IMR-90 (cell line): ENCODE results near the gene OR2M5. TPM values are rescaled to one million over a fixed set of nuclear protein-coding genes. Genes with fewer than 3 reads are reported as not detected.

Source experiments
- ATAC-seq: fragments of 200-7000 bp; cut with Tn5 transposase; 2 replicates; pipeline ENCODE4 v1.9.1; 2020; ENCODE audit warnings: low read depth, mild to moderate bottlenecking, moderate library complexity
- BruUV-seq: library from RNA; stranded (reverse); fragments of 400-500 nt; replicated peaks from 2 replicates; lab custom pipeline; 2021; lab: Mats Ljungman, UMichigan
- CTCF ChIA-PET: fragments of 300-600 bp; formaldehyde crosslinking; extraction: SDS; loops from one replicate; lab custom pipeline; 2021; ENCODE audit warnings: antibody characterized with exemption; lab: Yijun Ruan, JAX
- POLR2A ChIA-PET: fragments of 300-600 bp; sonication (Branson Sonifier 250); formaldehyde crosslinking; loops from one replicate; lab custom pipeline; 2022; ENCODE audit warnings: antibody characterized with exemption; ENCODE audit not compliant: unreplicated experiment; lab: Charles Lee
- DNase-seq: peaks from one replicate; pipeline ENCODE4 v3.0.0; 2013
- H2AFZ ChIP-seq: replicated peaks from 2 replicates; pipeline ENCODE3; 2013; ENCODE audit warnings: low read length, mild to moderate bottlenecking; ENCODE audit not compliant: poor library complexity
- H2AK5ac ChIP-seq: 2 replicates; pipeline ENCODE4 v1.6.1; 2013; ENCODE audit warnings: low read depth, low read length, inconsistent platforms
- H2AK9ac ChIP-seq: replicated peaks from 2 replicates; pipeline ENCODE3; 2013; ENCODE audit warnings: mild to moderate bottlenecking, low read depth, low read length, moderate library complexity; ENCODE audit not compliant: poor library complexity
- H2BK120ac ChIP-seq: 2 replicates; pipeline ENCODE4 v1.6.1; 2013; ENCODE audit warnings: low read depth, low read length, inconsistent platforms
- H2BK15ac ChIP-seq: 3 replicates; pipeline ENCODE4 v1.6.1; 2013; ENCODE audit warnings: low read depth, low read length, inconsistent platforms
- H2BK20ac ChIP-seq: 2 replicates; pipeline ENCODE4 v1.6.1; 2013; ENCODE audit warnings: low read depth, mild to moderate bottlenecking, inconsistent platforms, low read length, moderate library complexity
- H2BK5ac ChIP-seq: 2 replicates; pipeline ENCODE4 v1.6.1; 2013; ENCODE audit warnings: mild to moderate bottlenecking, low read depth, low read length, inconsistent platforms; ENCODE audit not compliant: poor library complexity, severe bottlenecking
- H3K14ac ChIP-seq: replicated peaks from 2 replicates; pipeline ENCODE4 v1.6.1; 2013; ENCODE audit warnings: low read depth, low read length, inconsistent platforms
- H3K18ac ChIP-seq: 2 replicates; pipeline ENCODE4 v1.6.1; 2013; ENCODE audit warnings: low read depth, low read length, control low read depth
- H3K23ac ChIP-seq: 2 replicates; pipeline ENCODE4 v1.6.1; 2013; ENCODE audit warnings: low read depth, low read length, inconsistent platforms
- H3K27ac ChIP-seq: 2 replicates; pipeline ENCODE4 v1.5.1; 2013; ENCODE audit warnings: mild to moderate bottlenecking, control low read depth, low read length; ENCODE audit not compliant: insufficient read depth
- H3K27me3 ChIP-seq: 2 replicates; pipeline ENCODE4 v1.6.1; 2013; ENCODE audit warnings: low read length; ENCODE audit not compliant: control insufficient read depth, insufficient read depth
- H3K36me3 ChIP-seq: 2 replicates; pipeline ENCODE4 v1.6.1; 2013; ENCODE audit warnings: low read length, mixed read lengths; ENCODE audit not compliant: control insufficient read depth, insufficient read depth
- H3K4ac ChIP-seq: 2 replicates; pipeline ENCODE4 v1.6.1; 2013; ENCODE audit warnings: low read depth, low read length, inconsistent platforms
- H3K4me1 ChIP-seq: 2 replicates; pipeline ENCODE4 v1.6.1; 2013; ENCODE audit warnings: low read length, mixed read lengths; ENCODE audit not compliant: control insufficient read depth, insufficient read depth
- H3K4me2 ChIP-seq: 2 replicates; pipeline ENCODE4 v1.6.1; 2013; ENCODE audit warnings: low read depth, mild to moderate bottlenecking, control low read depth, low read length, moderate library complexity
- H3K4me3 ChIP-seq: 2 replicates; pipeline ENCODE4 v1.5.1; 2013; ENCODE audit warnings: low read depth, mild to moderate bottlenecking, control low read depth, low read length, moderate library complexity; ENCODE audit not compliant: insufficient read depth
- H3K56ac ChIP-seq: 2 replicates; pipeline ENCODE4 v1.6.1; 2013; ENCODE audit warnings: low read length, inconsistent platforms; ENCODE audit not compliant: insufficient read depth; ENCODE audit errors: extremely low read depth
- H3K79me1 ChIP-seq, 2 experiments: 2 replicates each; pipeline ENCODE4 v1.6.1; 2013; ENCODE audit warnings: low read length in 2 of 2, inconsistent platforms in 1 of 2, low read depth in 1 of 2
- H3K9ac ChIP-seq: 2 replicates; pipeline ENCODE4 v1.6.1; 2013; ENCODE audit warnings: low read depth, low read length, control low read depth
- H3K9me1 ChIP-seq: 2 replicates; pipeline ENCODE4 v1.6.1; 2013; ENCODE audit warnings: low read length, inconsistent platforms; ENCODE audit not compliant: insufficient read depth
- H3K9me3 ChIP-seq: 2 replicates; pipeline ENCODE4 v1.6.1; 2013; ENCODE audit warnings: low read length; ENCODE audit not compliant: control insufficient read depth, insufficient read depth
- H4K20me1 ChIP-seq: 2 replicates; pipeline ENCODE4 v1.6.1; 2013; ENCODE audit warnings: low read length, inconsistent platforms; ENCODE audit not compliant: insufficient read depth
- H4K5ac ChIP-seq: 2 replicates; pipeline ENCODE4 v1.6.1; 2013; ENCODE audit warnings: mild to moderate bottlenecking, low read depth, low read length, control low read depth
- H4K8ac ChIP-seq, 2 experiments: 2 replicates each; pipeline ENCODE4 v1.6.1; 2013; ENCODE audit warnings: low read depth in 2 of 2, low read length in 2 of 2, control low read depth in 1 of 2, inconsistent platforms in 1 of 2
- H4K91ac ChIP-seq: 2 replicates; pipeline ENCODE4 v1.6.1; 2013; ENCODE audit warnings: low read depth, low read length, inconsistent platforms; ENCODE audit not compliant: insufficient read depth
- FOS ChIP-seq: fragments of 150-350 bp; IDR thresholded peaks from 2 replicates; pipeline ENCODE4 v1.6.1; 2016; ENCODE audit warnings: low read depth, low read length
- NFE2L2 ChIP-seq: fragments of 150-350 bp; IDR thresholded peaks from 2 replicates; pipeline ENCODE4 v1.6.1; 2016; ENCODE audit warnings: low read depth, mild to moderate bottlenecking, low read length
- USF2 ChIP-seq: fragments of 150-350 bp; IDR thresholded peaks from 2 replicates; pipeline ENCODE4 v1.6.1; 2017; ENCODE audit warnings: mild to moderate bottlenecking, antibody characterized with exemption, low read length, low read depth
- WGBS, 2 experiments: methylation state at CpG; one replicate each; pipeline versions ENCODE4 v1.1.5 to v1.1.7; 2013; ENCODE audit warnings: missing lambda C conversion rate in 2 of 2; ENCODE audit not compliant: insufficient read length in 1 of 2; ENCODE audit errors: extremely low coverage in 2 of 2; 5-methylcytosine and 5-hydroxymethylcytosine counted together
- dilution Hi-C: fragments of 300-500 bp; cut with HindIII; formaldehyde crosslinking; loops from one replicate; pipeline ENCODE4 v1.14.3; 2018; ENCODE audit warnings: low sequenced_read_pairs; ENCODE audit not compliant: unreplicated experiment
- in situ Hi-C: fragments of 300-500 bp; cut with MboI; formaldehyde crosslinking; loops from 3 replicates; pipeline ENCODE4 v1.14.3; 2019; ENCODE audit warnings: low sequenced_read_pairs, inconsistent platforms, mixed read lengths
- intact Hi-C: fragments of 100-400 bp; cut with micrococcal nuclease; formaldehyde crosslinking; loops from 2 replicates; pipeline ENCODE4 v1.10.0; 2022
- polyA plus RNA-seq, 3 experiments: library from polyadenylated mRNA; depleted of rRNA; stranded (reverse); fragments of >200 nt; gene quantifications; 2 replicates each; pipeline ENCODE4 v1.2.3, GENCODE V29; 2012; ENCODE audit warnings: low replicate concordance in 1 of 3
- total RNA-seq: library from RNA; depleted of rRNA; stranded (reverse); fragments of >200 nt; gene quantifications from 2 replicates; pipeline ENCODE4 v1.2.3, GENCODE V29; 2012

The OR2M5 gene
- total and polyA plus RNA-seq, 2 of the 4 experiments (the other 2 are of a cell fraction): not detected

GRCh38 chr1:248165186-248165585, 20.2 kb downstream of the OR2M5 start:
- no peak overlapping the region for H3K18ac ChIP-seq
- no peak overlapping the region for H3K9ac ChIP-seq
- H2BK120ac ChIP-seq: no peak overlapping the region
- H3K4me2 ChIP-seq: no peak overlapping the region
- H3K14ac ChIP-seq: no peak overlapping the region
- no TSS peak for BruUV-seq
- H2AK5ac ChIP-seq: no peak overlapping the region
- H4K91ac ChIP-seq: no peak overlapping the region
- H3K9me3 ChIP-seq: peaks cover 5% of the 10 kb centered on the region
- H3K27ac ChIP-seq: no peak overlapping the region
- ChIA-PET CTCF (no interaction called here), POLR2A (no interaction called here)
- no peak overlapping the region for H3K23ac ChIP-seq
- no peaks in the 10 kb centered on the region for H4K20me1 ChIP-seq
- DNase-seq (no peak), ATAC-seq (no peak)
- intact Hi-C loops (no loop called here), dilution Hi-C loops (no loop called here), in situ Hi-C loops (no loop called here)
- no peak overlapping the region for H3K4ac ChIP-seq
- H2BK5ac ChIP-seq: no peak overlapping the region
- H3K9me1 ChIP-seq: no peaks in the 10 kb centered on the region
- no peak overlapping the region for H2BK20ac ChIP-seq
- no peak overlapping the region for H3K56ac ChIP-seq
- no peak overlapping the region for H3K4me3 ChIP-seq
- no peak overlapping the region for H2AK9ac ChIP-seq
- H3K36me3 ChIP-seq: no peaks in the 10 kb centered on the region
- H3K4me1 ChIP-seq: no peaks in the 10 kb centered on the region
- H3K79me1 ChIP-seq: no peaks in the 10 kb centered on the region
- H2AFZ ChIP-seq: no peak overlapping the region
- no peak overlapping the region for H4K8ac ChIP-seq
- H3K27me3 ChIP-seq: no peaks in the 10 kb centered on the region
- H4K5ac ChIP-seq: no peak overlapping the region
- WGBS, 2 experiments: 80% methylated on average over 4 of the region's 14 CpGs; no CpG with 5 or more reads in 1 of the 2 experiments
- no peak overlapping the region for H2BK15ac ChIP-seq
- TF ChIP-seq USF2 (no peak), FOS (no peak), NFE2L2 (no peak)
